T-helper 22 cell (primary cell): ENCODE measurements around the gene CLSTN1.

Source experiments
- DNase-seq: peaks from one replicate; pipeline ENCODE4 v3.0.0-alpha.2; 2020; ENCODE audit warnings: low read depth

The CLSTN1 gene

DNA sequence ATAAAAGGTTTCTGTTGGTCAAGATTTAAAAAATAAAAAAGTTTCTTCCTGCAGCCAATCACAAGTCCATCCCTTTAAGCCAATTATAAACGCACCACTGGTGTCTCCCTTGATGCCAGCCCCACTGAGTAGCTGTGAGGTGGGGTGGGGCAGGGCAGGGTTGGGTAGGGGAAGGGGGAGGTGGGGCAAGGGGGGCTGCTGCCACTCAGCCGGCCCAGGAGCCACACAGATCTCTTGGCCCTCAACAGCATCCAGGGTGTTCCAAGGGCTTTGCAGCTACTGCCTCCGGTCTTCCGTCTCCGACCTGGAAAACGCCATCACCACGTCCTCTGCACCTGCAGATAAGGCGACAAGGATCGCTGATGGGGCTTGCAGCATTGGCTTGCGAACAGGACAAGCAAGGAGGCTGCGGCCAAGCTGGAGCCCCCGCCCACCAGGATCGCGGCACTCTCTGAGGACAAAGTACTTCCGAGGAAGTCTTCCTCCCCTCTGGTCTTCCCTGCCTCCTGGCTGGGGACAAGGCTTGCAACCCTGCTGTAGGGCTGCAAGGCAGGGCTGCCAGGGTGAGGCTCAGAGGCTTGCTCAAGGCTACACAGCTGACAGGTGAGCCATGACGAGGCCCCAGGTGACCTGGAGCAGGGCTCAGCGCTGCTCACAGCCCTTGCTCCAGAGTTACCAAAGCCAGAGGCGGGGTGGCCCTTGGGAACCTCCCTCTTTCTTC lies 26.8 kb upstream of the CLSTN1 start:
- no peak for DNase-seq

- no peak for DNase-seq
Measured at GRCh38 chr1:9849691-9850441, 26.1 kb upstream of the CLSTN1 start.

GRCh38 chr1:9848022-9848421 lies 24.3 kb upstream of the CLSTN1 start:
- no peak for DNase-seq

DNA sequence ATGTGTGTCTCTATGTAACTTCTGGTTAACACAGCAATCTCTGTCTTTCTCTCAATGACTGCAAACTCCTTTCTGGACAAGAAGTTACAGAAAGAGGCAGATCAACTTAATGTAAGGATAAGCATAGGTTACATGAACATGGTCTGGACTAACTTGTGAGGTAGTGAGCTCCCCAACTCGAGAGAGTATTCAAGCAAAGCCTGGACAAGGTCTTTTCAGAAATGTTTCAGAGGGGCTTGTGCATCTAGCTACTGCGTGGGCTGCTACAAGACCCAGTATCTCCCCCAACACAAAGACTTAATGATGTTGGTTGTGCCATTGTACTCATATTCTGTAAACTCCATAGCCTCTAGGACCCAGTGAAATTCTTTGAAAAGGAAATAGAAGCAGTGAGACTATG lies 23.5 kb upstream of the CLSTN1 start:
- no peak for DNase-seq

- no peak for DNase-seq
Measured at GRCh38 chr1:9846611-9847171, 22.9 kb upstream of the CLSTN1 start.

DNA sequence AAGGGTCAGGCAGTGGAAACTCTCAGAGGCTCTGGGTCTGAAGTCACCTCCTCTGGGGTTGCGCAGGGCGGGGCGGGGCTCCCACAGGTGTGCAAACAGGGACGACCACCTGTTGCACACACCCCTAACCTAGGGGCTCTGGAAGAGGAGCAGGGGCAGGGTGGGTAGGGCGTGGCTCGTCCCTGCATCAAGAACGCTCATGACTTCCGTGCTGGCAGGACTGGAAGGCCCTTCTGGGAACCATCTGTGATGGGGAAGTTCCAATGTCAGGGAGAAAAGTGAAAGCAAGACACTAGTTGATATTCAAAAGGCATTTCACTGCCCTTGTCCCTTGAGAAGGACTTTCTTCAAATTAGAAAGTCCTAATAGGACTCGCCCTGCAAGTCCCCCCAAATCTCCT lies 22.1 kb upstream of the CLSTN1 start:
- DNase-seq, result no peak

DNA sequence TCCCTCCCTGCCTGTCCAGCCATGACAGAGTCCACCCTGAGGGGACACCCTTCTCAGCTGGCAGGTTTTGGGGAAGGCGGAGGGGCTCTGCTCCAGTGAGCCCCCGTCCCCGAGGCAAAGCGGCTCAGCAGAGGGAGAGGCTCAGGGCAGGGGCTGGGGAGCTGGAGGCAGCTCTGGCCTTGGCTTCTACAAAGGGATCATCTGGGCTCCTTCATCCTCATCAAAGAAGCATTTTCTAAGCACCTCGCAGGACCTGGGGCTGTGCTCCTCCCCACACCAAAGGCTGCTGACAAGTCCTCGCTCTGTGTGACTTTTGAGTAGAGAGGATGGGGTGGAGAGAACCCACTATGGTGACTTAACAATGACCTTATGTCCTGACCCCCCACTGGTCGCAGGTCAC lies 21.0 kb upstream of the CLSTN1 start:
- no peak for DNase-seq

DNA sequence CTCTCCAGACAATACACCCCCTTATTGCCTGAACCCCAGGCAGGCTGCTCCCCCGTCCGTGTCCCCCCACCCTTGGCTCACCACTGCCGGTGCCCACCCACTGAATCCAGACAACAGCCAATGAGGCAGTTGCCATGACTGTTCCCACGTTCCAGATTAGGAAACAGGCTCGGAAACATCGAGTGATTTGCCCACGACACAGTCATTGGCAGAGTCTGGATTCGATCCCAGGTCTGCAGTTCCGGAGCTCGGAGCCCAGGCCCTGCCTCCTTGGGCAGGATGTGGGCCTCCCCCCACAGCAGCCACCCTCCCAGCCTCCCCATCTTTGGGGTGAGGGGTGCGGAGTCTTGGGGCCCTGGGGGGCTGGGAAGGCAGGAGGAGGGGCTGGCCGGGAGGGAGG lies 20.3 kb upstream of the CLSTN1 start:
- DNase-seq, result no peak

DNA sequence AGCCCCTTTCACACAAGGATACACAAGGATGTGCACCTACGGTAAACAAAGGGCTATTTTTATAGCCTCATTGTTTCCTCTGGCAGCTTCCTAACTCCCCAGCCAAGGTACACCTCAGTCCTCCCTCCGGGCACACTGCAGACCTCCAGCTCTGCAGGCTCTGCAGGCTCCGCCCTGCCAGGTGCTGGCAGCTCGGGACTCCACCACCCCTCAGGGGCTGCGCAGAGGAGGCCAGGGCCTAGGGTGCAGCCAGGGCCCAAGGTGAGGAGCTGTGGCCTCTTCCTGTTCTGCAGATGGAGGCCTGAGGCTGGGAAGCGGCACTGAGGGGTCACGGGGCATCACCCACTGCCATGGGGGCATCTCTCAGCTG lies 19.8 kb upstream of the CLSTN1 start:
- no peak for DNase-seq

GRCh38 chr1:9842781-9843575 lies 19.2 kb upstream of the CLSTN1 start:
- no peak for DNase-seq

DNA sequence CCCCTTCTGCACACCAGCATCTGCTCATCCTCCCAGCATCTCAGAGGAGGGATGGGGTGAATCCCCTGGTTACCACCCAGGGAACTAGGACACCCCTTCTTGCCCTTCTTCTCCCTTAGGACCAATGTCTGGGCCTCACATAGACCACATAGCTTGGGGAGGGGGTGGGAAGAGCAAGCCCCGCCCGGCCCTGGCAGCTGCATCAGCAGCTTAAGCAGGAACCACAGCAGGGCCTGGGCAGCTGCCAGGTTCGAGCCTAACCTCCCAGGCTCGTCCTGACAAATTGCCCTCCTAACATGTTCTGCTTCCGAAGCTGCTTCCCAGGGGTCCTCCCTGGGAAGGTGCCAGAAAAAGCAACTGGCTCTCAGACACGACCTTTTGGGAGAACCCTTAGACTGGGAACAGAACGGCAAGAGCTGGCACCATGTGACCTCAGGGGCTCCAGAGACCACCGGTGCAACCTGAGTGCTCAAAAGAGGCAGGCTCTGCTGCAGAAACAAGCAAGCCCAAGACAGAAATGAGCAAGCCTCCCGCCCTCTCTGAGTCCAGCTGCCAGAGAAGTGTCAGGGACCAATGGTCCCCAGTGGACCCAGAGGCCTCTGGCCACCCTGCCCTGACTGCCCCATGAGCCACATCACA lies 18.4 kb upstream of the CLSTN1 start:
- DNase-seq, result no peak

DNA sequence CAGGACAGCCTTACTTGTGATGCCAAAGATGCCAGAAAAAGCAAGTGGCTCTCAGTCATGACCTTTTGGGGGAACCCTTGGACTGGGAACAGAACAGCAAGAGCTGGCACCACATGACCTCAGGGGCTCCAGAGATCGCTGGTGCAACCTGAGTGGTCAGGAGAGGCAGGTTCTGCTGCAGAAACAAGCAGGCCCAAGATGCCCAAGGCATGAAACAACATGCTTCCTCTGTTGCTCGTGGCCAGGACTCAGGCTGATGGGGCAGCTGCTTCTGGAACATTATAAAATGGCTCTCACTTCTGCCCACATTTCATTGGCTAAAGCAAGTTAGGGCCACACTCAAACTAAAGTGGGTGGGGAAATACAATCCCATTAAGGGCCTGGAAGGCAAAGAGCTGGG lies 17.7 kb upstream of the CLSTN1 start:
- DNase-seq, result no peak

- no peak for DNase-seq
Measured at GRCh38 chr1:9840176-9840575, 16.4 kb upstream of the CLSTN1 start.

- DNase-seq, result no peak
Measured at GRCh38 chr1:9838946-9839345, 15.2 kb upstream of the CLSTN1 start.

GRCh38 chr1:9836632-9836960 lies 12.8 kb upstream of the CLSTN1 start:
- DNase-seq, result no peak

DNA sequence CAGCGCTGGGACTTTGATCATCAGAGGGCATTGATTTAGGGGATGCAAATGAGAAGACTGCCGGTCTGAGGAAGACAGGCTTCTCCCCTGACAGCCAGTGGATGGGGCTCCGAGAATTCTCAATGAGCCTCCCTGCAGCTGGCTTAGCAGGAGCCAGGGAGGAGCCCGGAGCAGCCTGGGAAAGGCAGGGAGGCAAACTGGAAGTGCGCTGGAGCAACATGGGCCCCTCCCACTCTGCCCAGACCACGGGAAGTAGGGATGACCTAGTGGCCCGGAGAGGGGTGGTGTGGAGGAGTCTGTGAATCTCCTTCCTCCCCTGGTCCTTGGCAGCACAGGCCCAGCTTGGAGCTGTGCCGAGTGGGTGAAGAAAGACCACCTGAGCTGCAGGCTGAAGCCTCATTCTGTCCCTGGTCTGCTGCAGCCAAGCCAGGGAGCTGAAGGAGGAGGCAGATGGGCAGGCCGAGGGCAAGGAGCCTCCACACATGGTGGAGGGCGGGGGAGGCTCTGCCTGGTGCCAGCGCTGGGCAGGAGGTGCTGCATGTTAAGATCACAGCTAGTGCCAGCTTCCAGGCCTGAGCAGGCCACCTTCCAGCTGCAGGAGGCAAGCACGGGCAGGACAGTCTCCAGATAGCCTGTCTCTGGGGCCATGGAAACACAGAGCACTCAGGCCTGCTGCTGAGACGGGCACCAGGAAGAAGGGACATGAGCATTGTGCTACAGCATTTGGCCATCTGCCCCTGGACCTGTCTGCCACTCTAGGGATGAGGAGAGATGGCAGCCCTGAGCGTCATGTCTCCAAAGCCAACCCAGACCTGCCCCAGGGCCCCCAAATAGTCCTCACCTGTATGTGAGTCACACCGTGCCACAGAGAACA lies 12.2 kb upstream of the CLSTN1 start:
- no peak for DNase-seq

DNA sequence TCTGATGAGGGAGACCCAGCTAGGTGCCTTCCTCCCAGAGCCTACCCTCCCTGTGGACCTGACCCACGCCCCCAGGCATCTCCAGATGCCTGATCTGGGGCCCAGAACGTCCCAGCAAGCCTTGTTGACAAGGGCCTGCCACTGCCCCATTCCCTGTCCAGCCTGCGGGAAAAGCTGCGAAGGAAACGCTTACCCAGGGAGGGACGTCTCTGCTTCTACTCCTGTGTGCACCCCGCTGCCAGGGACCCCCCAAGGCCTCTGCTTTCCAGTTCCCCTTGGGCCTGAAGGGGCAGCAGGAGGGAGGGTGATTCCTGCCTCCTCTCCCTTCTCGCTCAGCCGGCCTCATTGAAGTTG lies 11.6 kb upstream of the CLSTN1 start:
- no peak for DNase-seq

GRCh38 chr1:9833632-9834031 lies 9.9 kb upstream of the CLSTN1 start:
- no peak for DNase-seq

DNA sequence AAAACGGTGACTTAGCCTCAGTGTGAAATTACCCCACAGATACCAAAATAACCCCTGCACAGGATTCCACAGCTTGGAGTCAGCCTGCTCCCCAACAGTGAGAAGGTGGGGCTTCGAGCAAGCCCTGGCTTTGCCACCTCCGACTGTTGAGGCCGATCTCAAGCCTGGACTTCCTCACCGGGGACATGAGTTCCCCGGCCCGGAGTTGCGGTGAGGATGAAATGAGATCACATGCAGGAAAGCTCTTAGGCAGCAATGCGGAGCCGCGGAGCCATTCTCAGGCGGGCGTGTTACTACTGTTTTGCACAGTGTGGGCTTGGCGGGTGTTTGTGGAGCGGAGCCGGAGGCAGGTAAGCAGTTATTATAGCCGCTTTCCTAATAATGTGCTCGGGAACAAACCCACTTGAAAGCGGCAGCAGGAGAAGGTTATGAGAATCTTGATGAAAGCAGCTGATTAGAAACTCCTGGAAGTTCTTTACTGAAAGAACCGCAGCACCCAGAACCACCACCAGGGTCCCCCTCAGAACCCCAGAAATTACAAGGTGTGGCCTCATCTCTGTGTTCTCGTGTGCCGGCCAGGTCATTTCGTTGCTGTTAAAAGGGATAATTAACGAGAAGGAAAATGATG lies 3.9 kb upstream of the CLSTN1 start:
- DNase-seq, result no peak

GRCh38 chr1:9826616-9827015 lies 2.9 kb upstream of the CLSTN1 start:
- DNase-seq, result no peak

- DNase-seq, result no peak
Measured at GRCh38 chr1:9826087-9826486, 2.3 kb upstream of the CLSTN1 start.
